SHP77 treated with DMSO at 0.1 percent for 48 hours (cell line): ENCODE measurements around the gene MOB3A.
"Not testable (repeated sequence)": the region's sequence is repeated elsewhere in the genome, so short reads cannot be mapped to it uniquely, and the experiment has no call there.

Source experiments
- DNase-seq: peaks from one replicate; lab custom pipeline; 2025; lab: John Stamatoyannopoulos, UW

MOB3A gene

GRCh38 chr19:2034253-2034652, 61.9 kb downstream of the MOB3A start:
- DNase-seq, result not testable (repeated sequence)

GRCh38 chr19:2033825-2034159, 62.3 kb downstream of the MOB3A start:
- no peak for DNase-seq

- DNase-seq, result no peak
Observed at GRCh38 chr19:2033115-2033824, 62.9 kb downstream of the MOB3A start.

GRCh38 chr19:2032296-2032941, 63.7 kb downstream of the MOB3A start:
- peak; percentile 64 for DNase-seq

- no peak for DNase-seq
Observed at GRCh38 chr19:2027361-2027760, 68.8 kb downstream of the MOB3A start.

GRCh38 chr19:2026770-2027169, 69.4 kb downstream of the MOB3A start:
- DNase-seq, result no peak

- no peak for DNase-seq
Observed at GRCh38 chr19:2022289-2022688, 73.8 kb downstream of the MOB3A start.

GRCh38 chr19:2021453-2022140, 74.5 kb downstream of the MOB3A start:
- DNase-seq, result no peak
